PC-3 (cell line): ENCODE measurements around the gene CCDC167.

Experiments
- EZH2 ChIP-seq: fragments of 300-600 bp; sonication (generic); IDR thresholded peaks from one replicate; pipeline ENCODE4 v1.6.1; 2017; ENCODE audit warnings: antibody characterized with exemption, mild to moderate bottlenecking, low read length; ENCODE audit not compliant: unreplicated experiment
- EZH2phosphoT487 ChIP-seq: fragments of 300-600 bp; sonication (generic); IDR thresholded peaks from 2 replicates; pipeline ENCODE4 v1.6.1; 2018; ENCODE audit warnings: mild to moderate bottlenecking, antibody characterized with exemption, low read length, borderline replicate concordance
- TF ChIP-seq, protein P1 (sequence below): fragments of 300-600 bp; sonication (generic); conservative IDR thresholded peaks from 2 replicates; pipeline ENCODE4 v1.5.1; 2017; ENCODE audit warnings: antibody characterized with exemption, low read depth, mild to moderate bottlenecking, low read length

DNA sequence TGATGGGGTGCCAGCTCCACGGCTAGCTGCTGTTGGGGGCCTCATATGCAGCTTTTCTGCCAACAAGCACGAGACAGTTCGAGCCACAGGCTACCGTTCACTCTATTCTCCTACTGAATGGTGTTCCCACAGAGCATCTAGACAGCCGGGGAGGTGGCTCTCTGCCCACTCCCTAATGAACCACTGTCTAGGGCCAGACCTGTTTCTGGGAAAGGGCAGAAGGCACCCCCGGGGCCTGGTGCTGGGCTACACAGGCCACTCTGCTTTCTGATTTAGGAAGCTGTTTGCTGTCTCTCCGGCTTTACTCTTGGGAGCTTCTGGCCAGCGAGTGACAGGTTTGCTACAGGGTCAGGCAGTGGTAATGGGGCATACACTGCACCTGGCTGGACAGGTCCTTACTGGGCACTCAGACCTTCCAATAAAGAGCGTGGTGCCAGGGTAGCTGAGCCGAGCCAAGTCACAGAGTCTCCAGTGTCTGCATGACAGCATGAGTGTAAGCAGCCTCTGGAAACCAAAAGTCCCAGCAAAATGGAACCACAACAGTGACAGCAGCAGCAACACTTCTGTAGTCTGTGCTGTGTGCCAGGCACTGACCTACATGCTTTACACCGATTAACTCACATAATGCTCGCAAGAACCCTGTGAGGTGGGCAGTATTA lies 8.4 kb downstream of the CCDC167 start:
- TF ChIP-seq, protein P1, sequence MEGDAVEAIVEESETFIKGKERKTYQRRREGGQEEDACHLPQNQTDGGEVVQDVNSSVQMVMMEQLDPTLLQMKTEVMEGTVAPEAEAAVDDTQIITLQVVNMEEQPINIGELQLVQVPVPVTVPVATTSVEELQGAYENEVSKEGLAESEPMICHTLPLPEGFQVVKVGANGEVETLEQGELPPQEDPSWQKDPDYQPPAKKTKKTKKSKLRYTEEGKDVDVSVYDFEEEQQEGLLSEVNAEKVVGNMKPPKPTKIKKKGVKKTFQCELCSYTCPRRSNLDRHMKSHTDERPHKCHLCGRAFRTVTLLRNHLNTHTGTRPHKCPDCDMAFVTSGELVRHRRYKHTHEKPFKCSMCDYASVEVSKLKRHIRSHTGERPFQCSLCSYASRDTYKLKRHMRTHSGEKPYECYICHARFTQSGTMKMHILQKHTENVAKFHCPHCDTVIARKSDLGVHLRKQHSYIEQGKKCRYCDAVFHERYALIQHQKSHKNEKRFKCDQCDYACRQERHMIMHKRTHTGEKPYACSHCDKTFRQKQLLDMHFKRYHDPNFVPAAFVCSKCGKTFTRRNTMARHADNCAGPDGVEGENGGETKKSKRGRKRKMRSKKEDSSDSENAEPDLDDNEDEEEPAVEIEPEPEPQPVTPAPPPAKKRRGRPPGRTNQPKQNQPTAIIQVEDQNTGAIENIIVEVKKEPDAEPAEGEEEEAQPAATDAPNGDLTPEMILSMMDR, result no peak
- no peak for TF ChIP-seq EZH2phosphoT487
- no peak for TF ChIP-seq EZH2
